HCT116 (cell line): ENCODE data around the gene SLC16A10. TPM values are rescaled to one million over a fixed set of nuclear protein-coding genes. Genes with fewer than 3 reads are reported as not detected.
"Not testable (repeated sequence)": the region's sequence is repeated elsewhere in the genome, so short reads cannot be mapped to it uniquely, and the experiment has no call there.

Experiments
- ATAC-seq: fragments of 200-7000 bp; cut with Tn5 transposase; 2 replicates; pipeline ENCODE4 v1.9.1; 2020; ENCODE audit warnings: mild to moderate bottlenecking, moderate library complexity
- BruUV-seq: library from RNA; stranded (reverse); fragments of 400-500 nt; replicated peaks from 2 replicates; lab custom pipeline; 2021; lab: Mats Ljungman, UMichigan
- CTCF ChIA-PET: fragments of 300-600 bp; sonication (Branson Sonifier 250); formaldehyde crosslinking; loops from one replicate; lab custom pipeline; 2021; ENCODE audit warnings: antibody characterized with exemption; lab: Charles Lee
- POLR2A ChIA-PET: fragments of 300-600, 350-600 bp; sonication (Branson Sonifier 250); formaldehyde crosslinking; loops from one replicate; lab custom pipeline; 2021; ENCODE audit warnings: antibody characterized with exemption; lab: Charles Lee
- RAD21 ChIA-PET, 2 experiments: fragments of 300-600 bp; sonication (Branson Sonifier 250); formaldehyde crosslinking; loops; one replicate each; lab custom pipeline; 2023; ENCODE audit warnings: low total read pairs in 2 of 2; ENCODE audit not compliant: uncharacterized antibody in 2 of 2, unreplicated experiment in 2 of 2, low non-redundant PET in 1 of 2; lab: Charles Lee
- DNase-seq: peaks from one replicate; pipeline ENCODE4 v3.0.0-alpha.2; 2010; ENCODE audit warnings: low read depth, low spot score
- H2AFZ ChIP-seq: fragments of 200-600 bp; shearing (Covaris generic), sonication (generic); 2 replicates; pipeline ENCODE4 v1.6.1; 2017; ENCODE audit warnings: low read depth, mixed run types, mixed read lengths, antibody characterized with exemption, low read length; ENCODE audit not compliant: poor library complexity, severe bottlenecking
- H3K27ac ChIP-seq: 2 replicates; pipeline ENCODE4 v1.5.1; 2012; ENCODE audit warnings: low read depth, low read length
- H3K27me3 ChIP-seq: fragments of 200-600 bp; sonication (generic); 2 replicates; pipeline ENCODE4 v1.6.1; 2016; ENCODE audit warnings: mixed run types, low read length, mixed read lengths; ENCODE audit not compliant: insufficient read depth
- H3K36me3 ChIP-seq, 2 experiments: fragments of 200-500 bp in 1 of 2; fragments of 200-600 bp in 1 of 2; sonication (Bioruptor generic) in 1 of 2; sonication (generic) in 1 of 2; 2 replicates each; pipeline versions ENCODE4 v1.5.1 to v1.6.1; 2014 to 2016; ENCODE audit warnings: low read length in 2 of 2, inconsistent platforms in 1 of 2, mixed read lengths in 1 of 2, mixed run types in 1 of 2; ENCODE audit not compliant: insufficient read depth in 2 of 2, control insufficient read depth in 1 of 2
- H3K4me1 ChIP-seq, 2 experiments: fragments of 200-600 bp in 1 of 2; sonication (generic) in 1 of 2; 2 replicates each; pipeline versions ENCODE4 v1.5.1 to v1.6.1; 2012 to 2017; ENCODE audit warnings: low read length in 2 of 2, inconsistent platforms in 1 of 2, mild to moderate bottlenecking in 1 of 2, mixed read lengths in 1 of 2, mixed run types in 1 of 2, moderate library complexity in 1 of 2; ENCODE audit not compliant: insufficient read depth in 2 of 2, control insufficient read depth in 1 of 2
- H3K4me2 ChIP-seq: fragments of 200-600 bp; sonication (generic); 2 replicates; pipeline ENCODE4 v1.6.1; 2017; ENCODE audit warnings: mixed run types, low read length, mixed read lengths
- H3K4me3 ChIP-seq, 2 experiments: fragments of 200-600 bp in 1 of 2; sonication (generic) in 1 of 2; replicated peaks in 1 of 2; 2 replicates each; pipeline ENCODE4 v1.5.1; 2011 to 2016; ENCODE audit warnings: low read length in 2 of 2, control low read depth in 1 of 2, low read depth in 1 of 2, mild to moderate bottlenecking in 1 of 2, mixed read lengths in 1 of 2, mixed run types in 1 of 2
- H3K79me2 ChIP-seq: fragments of 200-600 bp; sonication (generic); 2 replicates; pipeline ENCODE4 v1.6.1; 2017; ENCODE audit warnings: mild to moderate bottlenecking, mixed run types, low read length, moderate library complexity, mixed read lengths; ENCODE audit not compliant: insufficient read depth
- H3K9ac ChIP-seq: fragments of 200-600 bp; sonication (generic); 2 replicates; pipeline ENCODE4 v1.6.1; 2016; ENCODE audit warnings: low read length, mixed read lengths
- H3K9me2 ChIP-seq: fragments of 200-600 bp; sonication (generic), shearing (Covaris generic); 2 replicates; pipeline ENCODE4 v1.6.1; 2017; ENCODE audit warnings: mixed run types, mild to moderate bottlenecking, moderate library complexity; ENCODE audit not compliant: insufficient read depth
- H3K9me3 ChIP-seq, 2 experiments: fragments of 200-500 bp in 1 of 2; fragments of 200-600 bp in 1 of 2; sonication (Bioruptor generic) in 1 of 2; sonication (generic) in 1 of 2; 2 replicates each; pipeline ENCODE4 v1.6.1; 2014 to 2017; ENCODE audit warnings: low read length in 2 of 2, mixed read lengths in 2 of 2, inconsistent platforms in 1 of 2, low read depth in 1 of 2, mild to moderate bottlenecking in 1 of 2, mixed run types in 1 of 2, moderate library complexity in 1 of 2; ENCODE audit not compliant: control insufficient read depth in 1 of 2, insufficient read depth in 1 of 2
- H4K20me1 ChIP-seq: fragments of 200-600 bp; sonication (generic), shearing (Covaris generic); 2 replicates; pipeline ENCODE4 v1.6.1; 2017; ENCODE audit warnings: mixed run types, mild to moderate bottlenecking, moderate library complexity; ENCODE audit not compliant: insufficient read depth
- CBX3 ChIP-seq: IDR thresholded peaks from 2 replicates; pipeline ENCODE4 v1.6.1; 2012; ENCODE audit warnings: low read depth
- ELF1 ChIP-seq: IDR thresholded peaks from 2 replicates; pipeline ENCODE4 v1.6.1; 2012; ENCODE audit warnings: low read depth, borderline replicate concordance
- FOSL1 ChIP-seq: IDR thresholded peaks from 2 replicates; pipeline ENCODE4 v1.6.1; 2012; ENCODE audit warnings: low read depth
- JUND ChIP-seq: IDR thresholded peaks from 2 replicates; pipeline ENCODE4 v1.6.1; 2012
- POLR2AphosphoS5 ChIP-seq: IDR thresholded peaks from 2 replicates; pipeline ENCODE4 v1.6.1; 2011; ENCODE audit warnings: mild to moderate bottlenecking, low read depth, low read length, moderate library complexity
- RAD21 ChIP-seq: IDR thresholded peaks from 2 replicates; pipeline ENCODE4 v1.6.1; 2012; ENCODE audit warnings: low read depth, mild to moderate bottlenecking
- SRF ChIP-seq: IDR thresholded peaks from 2 replicates; pipeline ENCODE4 v1.6.1; 2012; ENCODE audit warnings: low read depth
- ZFX ChIP-seq: fragments of 450-650 bp; IDR thresholded peaks from 2 replicates; pipeline ENCODE4 v1.6.1; 2017
- intact Hi-C: fragments of 100-400 bp; cut with micrococcal nuclease; formaldehyde crosslinking; loops from 2 replicates; pipeline ENCODE4 v1.10.0; 2022
- total RNA-seq: library from RNA; stranded (reverse); gene quantifications from one replicate; pipeline ENCODE4 v1.2.1, GENCODE V29; 2021; ENCODE audit not compliant: unreplicated experiment
- TF ChIP-seq, protein P1 (sequence below): IDR thresholded peaks from 2 replicates; pipeline ENCODE4 v1.6.1; 2012

Gene SLC16A10
- total RNA-seq, 1 experiment from 2014 or later: 8.3 TPM

DNA sequence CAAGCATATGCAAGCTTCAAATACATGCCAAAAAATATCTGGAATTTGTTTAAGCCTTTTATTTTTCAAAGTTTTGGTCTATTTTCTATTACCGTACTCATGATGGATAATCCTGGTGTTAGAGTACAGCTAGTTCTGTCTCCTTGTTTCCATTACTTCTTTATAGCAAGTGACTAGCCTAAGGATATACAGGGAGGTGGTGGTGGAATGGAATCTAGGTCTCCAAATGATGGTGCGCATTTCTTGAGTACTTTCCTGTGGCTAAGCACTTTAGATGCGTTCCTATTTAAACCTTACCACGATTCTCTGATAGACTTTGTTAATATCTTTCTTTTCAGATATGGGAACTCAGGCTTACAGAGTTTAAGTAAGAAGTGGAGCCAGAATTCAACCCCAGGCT lies 3.5 kb downstream of the SLC16A10 start:
- Histone ChIP-seq H2AFZ (no peak overlapping the region), H4K20me1 (no peaks in the 10 kb centered on the region), H3K27me3 (no peaks in the 10 kb centered on the region), H3K79me2 (no peaks in the 10 kb centered on the region; the same call in 1 of the 2 replicates), H3K4me1 (peaks cover 0 to 17% of the 10 kb centered on the region in 2 experiments; a peak in 3 of 4 replicates), H3K9ac (no peak overlapping the region), H3K4me2 (no peak overlapping the region), H3K27ac (no peak overlapping the region), H3K9me2 (no peaks in the 10 kb centered on the region), H3K36me3 (no peaks in the 10 kb centered on the region), H3K9me3 (no peaks in the 10 kb centered on the region), H3K4me3 (no peak overlapping the region)
- RAD21 ChIA-PET: no interaction called here
- TF ChIP-seq SRF: no peak
- no peak for TF ChIP-seq ELF1
- TF ChIP-seq FOSL1: no peak
- TF ChIP-seq, protein P1, sequence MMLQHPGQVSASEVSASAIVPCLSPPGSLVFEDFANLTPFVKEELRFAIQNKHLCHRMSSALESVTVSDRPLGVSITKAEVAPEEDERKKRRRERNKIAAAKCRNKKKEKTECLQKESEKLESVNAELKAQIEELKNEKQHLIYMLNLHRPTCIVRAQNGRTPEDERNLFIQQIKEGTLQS: no peak
- no peak for TF ChIP-seq RAD21
- no peak for TF ChIP-seq POLR2AphosphoS5
- DNase-seq (no peak), ATAC-seq (no peak)
- POLR2A ChIA-PET: no interaction called here
- intact Hi-C loops: no loop called here
- CTCF ChIA-PET: no interaction called here
- BruUV-seq: no TSS peak

DNA sequence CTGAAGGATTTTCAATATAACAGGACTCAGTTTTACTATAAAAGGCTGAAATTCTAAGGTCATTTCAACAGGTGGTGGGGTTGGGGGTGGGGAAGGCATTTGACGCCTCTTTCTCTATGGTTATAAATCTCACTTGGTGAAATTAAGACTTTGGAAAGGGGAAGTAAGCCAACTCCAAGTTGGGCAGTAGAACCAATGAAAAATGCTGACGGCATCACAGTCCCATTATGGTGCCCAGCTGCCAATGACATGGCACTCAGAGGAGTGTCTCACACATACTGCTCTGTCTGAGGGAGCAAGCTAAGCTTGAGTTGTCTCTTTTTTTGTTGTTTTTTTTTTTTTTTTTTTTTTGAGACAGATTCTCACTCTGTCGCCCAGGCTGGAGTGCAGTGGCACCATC lies 4.7 kb downstream of the SLC16A10 start:
- no TSS peak for BruUV-seq
- H3K27me3 ChIP-seq: no peaks in the 10 kb centered on the region
- no peaks in the 10 kb centered on the region for H3K9me2 ChIP-seq
- H3K4me3 ChIP-seq: no peak overlapping the region
- H2AFZ ChIP-seq: no peak overlapping the region
- no peak for DNase-seq
- peaks cover 9 to 16% of the 10 kb centered on the region in 2 experiments; a peak in 3 of 4 replicates for H3K4me1 ChIP-seq
- no peaks in the 10 kb centered on the region for H3K36me3 ChIP-seq
- CTCF ChIA-PET: no interaction called here
- H3K9me3 ChIP-seq: no peaks in the 10 kb centered on the region
- ATAC-seq: no peak
- no peaks in the 10 kb centered on the region; the same call in 1 of the 2 replicates for H3K79me2 ChIP-seq
- intact Hi-C loops: no loop called here
- TF ChIP-seq RAD21 (no peak), SRF (no peak), JUND (no peak), ZFX (no peak), CBX3 (no peak), FOSL1 (no peak)
- TF ChIP-seq, protein P1: no peak
- RAD21 ChIA-PET: no interaction called here
- H3K4me2 ChIP-seq: no peak overlapping the region
- POLR2A ChIA-PET: no interaction called here
- H3K27ac ChIP-seq: no peak overlapping the region
- H4K20me1 ChIP-seq: no peaks in the 10 kb centered on the region
- no peak overlapping the region for H3K9ac ChIP-seq

DNA sequence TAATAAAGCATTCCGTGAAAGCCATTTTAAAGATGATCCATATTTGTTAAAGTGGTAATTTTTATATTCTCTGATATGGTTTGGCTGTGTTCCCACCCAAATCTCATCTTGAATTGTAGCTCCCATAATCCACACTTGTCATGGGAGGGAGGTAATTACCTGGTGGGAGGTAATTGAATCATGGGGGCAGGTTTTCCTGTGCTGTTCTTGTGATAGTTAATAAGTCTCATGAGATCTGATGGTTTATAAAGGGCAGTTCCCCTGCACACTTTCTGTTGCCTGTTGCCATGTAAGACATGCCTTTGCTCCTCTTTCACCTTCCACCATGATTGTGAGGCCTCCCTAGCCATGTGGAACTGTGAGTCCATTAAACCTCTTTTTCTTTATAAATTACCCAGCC lies 8.2 kb downstream of the SLC16A10 start:
- H3K4me2 ChIP-seq, H3K9me2 ChIP-seq, H3K79me2 ChIP-seq, H3K36me3 ChIP-seq, CTCF ChIA-PET, H3K4me3 ChIP-seq, H2AFZ ChIP-seq, POLR2A ChIA-PET, DNase-seq, H3K27me3 ChIP-seq, H3K4me1 ChIP-seq, BruUV-seq, ATAC-seq, H3K9me3 ChIP-seq, RAD21 ChIA-PET, H4K20me1 ChIP-seq, H3K9ac ChIP-seq, H3K27ac ChIP-seq, intact Hi-C loops: not testable (repeated sequence)
